GM12872 (cell line): ENCODE data around the gene SYCP3.

Experiments
- TF ChIP-seq, protein P1 (sequence below): IDR thresholded peaks from 3 replicates; pipeline ENCODE4 v1.5.1; 2011; ENCODE audit warnings: low read depth, mild to moderate bottlenecking, low read length, moderate library complexity; ENCODE audit not compliant: insufficient read depth

Gene SYCP3

DNA sequence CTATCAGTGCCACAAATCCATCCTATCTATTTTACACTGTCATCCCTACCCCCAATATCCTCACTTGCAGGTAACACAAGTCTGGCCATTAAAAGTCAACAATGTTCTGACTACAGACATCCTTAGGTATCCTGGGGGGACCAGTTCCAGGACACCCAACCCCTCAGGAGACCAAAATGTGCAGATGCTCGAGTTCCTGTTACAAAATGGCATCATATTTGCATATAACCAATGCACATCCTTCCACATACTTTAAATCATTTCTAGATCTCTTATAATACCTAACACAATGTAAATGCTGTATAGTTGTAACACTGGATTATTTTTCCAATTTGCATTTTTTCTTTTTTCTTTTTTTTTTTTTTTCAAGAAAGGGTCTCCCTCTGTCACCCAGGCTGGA lies 6.9 kb downstream of the SYCP3 start:
- TF ChIP-seq, protein P1, sequence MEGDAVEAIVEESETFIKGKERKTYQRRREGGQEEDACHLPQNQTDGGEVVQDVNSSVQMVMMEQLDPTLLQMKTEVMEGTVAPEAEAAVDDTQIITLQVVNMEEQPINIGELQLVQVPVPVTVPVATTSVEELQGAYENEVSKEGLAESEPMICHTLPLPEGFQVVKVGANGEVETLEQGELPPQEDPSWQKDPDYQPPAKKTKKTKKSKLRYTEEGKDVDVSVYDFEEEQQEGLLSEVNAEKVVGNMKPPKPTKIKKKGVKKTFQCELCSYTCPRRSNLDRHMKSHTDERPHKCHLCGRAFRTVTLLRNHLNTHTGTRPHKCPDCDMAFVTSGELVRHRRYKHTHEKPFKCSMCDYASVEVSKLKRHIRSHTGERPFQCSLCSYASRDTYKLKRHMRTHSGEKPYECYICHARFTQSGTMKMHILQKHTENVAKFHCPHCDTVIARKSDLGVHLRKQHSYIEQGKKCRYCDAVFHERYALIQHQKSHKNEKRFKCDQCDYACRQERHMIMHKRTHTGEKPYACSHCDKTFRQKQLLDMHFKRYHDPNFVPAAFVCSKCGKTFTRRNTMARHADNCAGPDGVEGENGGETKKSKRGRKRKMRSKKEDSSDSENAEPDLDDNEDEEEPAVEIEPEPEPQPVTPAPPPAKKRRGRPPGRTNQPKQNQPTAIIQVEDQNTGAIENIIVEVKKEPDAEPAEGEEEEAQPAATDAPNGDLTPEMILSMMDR, result no peak

DNA sequence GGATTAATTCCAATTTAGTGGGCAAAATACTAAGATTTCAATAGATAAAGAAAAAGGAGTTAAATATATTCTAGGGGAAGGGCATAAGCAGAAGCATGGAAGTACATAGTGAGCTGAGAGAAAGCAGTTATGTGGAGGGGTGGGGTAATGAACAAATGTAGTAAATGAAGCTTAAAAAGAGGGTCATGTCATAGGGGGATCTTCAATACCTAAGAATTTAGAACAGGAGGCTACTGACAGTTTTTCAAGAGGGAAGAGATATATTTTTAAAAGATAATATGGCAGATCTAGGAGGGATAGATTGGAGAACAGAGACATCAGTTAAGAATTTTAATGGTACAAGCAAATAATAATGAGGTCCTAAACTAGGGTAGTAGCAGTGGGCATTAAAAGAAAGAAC lies 9.4 kb downstream of the SYCP3 start:
- TF ChIP-seq, protein P1, result no peak

DNA sequence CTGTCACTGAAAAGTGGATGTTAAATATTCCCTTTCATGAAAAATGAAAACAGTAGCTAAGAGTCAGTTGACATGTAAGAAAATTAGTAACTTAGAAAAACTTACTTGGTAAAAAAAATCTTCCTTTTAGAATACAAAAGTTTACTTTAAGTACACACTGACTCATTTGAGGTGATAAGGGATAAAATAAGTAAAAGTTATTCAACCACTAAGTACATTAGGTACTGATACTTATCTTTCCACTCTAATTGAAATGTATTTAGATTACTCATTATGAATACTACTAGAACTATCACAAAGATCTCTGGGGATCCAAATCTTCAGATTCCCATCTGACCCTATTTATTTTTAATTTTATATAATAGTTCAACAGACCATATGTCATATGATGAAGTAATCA lies 12.2 kb downstream of the SYCP3 start:
- TF ChIP-seq, protein P1, result no peak

DNA sequence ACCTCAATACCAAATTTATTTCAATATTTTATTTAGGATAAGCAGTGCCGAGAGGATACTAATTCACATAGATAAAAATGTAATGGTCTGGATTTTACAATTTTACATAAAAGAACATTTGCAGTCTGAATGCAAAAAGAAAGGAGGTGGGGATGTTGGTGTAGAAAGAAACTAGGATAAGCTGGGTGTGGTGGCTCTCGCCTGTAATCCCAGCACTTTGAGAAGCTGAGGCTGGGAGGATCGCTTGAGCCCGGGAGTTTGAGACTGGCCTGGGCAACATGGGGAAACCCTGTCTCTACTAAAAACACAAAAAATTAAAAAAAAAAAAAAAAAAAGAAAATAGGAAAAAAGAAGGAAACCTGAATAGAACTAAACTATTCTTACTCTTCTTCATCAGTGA lies 16.9 kb downstream of the SYCP3 start:
- TF ChIP-seq, protein P1, result no peak

DNA sequence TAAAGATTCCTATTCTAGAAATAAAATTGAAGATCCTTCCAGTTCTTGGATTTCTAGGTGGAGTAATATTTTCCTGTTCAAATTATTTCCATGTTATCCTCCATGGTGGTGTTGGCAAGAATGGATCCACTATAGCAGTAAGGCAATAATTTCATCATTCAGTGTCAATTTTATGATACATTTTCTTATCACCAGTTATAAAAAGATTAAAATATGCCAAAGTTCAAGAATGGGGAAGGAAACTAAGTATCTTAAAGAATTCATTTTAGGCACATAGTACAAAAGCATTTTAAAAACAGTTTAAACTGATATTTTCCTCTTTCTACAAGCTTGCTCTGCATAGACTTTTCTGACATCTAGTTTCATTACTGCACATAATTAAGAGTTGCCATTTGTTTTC lies 19.1 kb downstream of the SYCP3 start:
- TF ChIP-seq, protein P1, result no peak

DNA sequence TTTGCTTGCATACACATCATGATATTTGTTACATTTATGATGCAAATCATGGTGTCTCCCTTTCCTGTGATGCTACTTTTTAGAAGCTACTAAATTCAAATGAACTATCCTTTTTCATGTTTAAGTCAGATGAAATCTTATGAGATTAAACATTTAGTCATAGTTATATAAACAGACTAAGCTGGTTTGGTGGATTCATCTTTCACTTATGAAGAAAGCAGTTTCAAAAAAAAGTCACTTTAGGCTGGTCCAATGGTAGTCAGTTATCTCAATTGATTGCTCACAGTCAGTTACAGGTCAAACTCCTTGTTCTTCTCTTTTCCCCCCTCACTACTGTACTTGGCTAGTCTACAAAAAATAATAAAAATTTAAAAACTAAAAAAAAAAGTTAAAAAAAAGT lies 19.7 kb downstream of the SYCP3 start:
- TF ChIP-seq, protein P1, result no peak

DNA sequence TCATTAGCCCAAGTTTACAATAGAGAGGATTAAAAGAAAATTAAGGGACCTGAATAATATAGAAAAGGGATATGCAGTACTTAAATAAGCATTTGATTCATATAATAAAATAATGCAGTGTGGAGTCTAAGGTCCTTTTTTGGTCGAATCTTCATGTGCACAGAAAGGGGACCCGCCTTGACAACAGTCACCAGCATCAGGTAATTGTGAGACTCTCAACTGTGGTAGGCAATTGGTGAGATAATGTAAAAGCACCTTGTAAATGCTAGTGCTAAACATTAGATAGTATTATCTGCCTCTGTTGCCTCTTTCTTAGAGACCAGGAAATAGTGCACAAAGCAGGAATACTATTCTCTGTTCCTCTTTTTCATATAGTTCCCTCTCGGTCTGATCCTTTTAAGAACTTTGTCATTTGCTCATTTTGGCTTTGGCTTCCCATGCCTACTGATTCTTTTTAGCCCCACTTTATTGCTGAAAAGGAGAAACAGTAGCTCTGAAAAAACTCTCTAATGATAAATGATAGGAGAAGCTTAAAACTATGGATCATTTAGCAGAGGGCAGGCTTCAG lies 24.3 kb downstream of the SYCP3 start:
- TF ChIP-seq, protein P1, result no peak
